Liver (tissue), 9 donors: ENCODE data around the gene SFXN5. TPM values are rescaled to one million over a fixed set of nuclear protein-coding genes. Genes with fewer than 3 reads are reported as not detected.

Source experiments
- DNase-seq: peaks from one replicate; pipeline ENCODE4 v3.0.0-alpha.2; 2017; ENCODE audit warnings: low spot score
- H3K27ac ChIP-seq, 2 donors: one replicate each; pipeline ENCODE4 v1.7.0; 2013; ENCODE audit warnings: inconsistent platforms in 2 of 2, low read length in 2 of 2, control low read depth in 1 of 2, low read depth in 1 of 2, mild to moderate bottlenecking in 1 of 2
- H3K27me3 ChIP-seq, 4 donors: one replicate each; pipeline versions ENCODE4 v1.6.1 to v1.7.0; 2013; ENCODE audit warnings: low read length in 3 of 4, inconsistent platforms in 1 of 4, mild to moderate bottlenecking in 1 of 4, moderate library complexity in 1 of 4; ENCODE audit not compliant: control insufficient read depth in 4 of 4, insufficient read depth in 4 of 4
- H3K36me3 ChIP-seq, 4 donors: one replicate each; pipeline versions ENCODE4 v1.6.1 to v1.7.0; 2013; ENCODE audit warnings: low read length in 3 of 4, mild to moderate bottlenecking in 3 of 4, low read depth in 1 of 4, moderate library complexity in 1 of 4; ENCODE audit not compliant: control insufficient read depth in 4 of 4, insufficient read depth in 3 of 4
- H3K4me1 ChIP-seq, 4 donors: one replicate each; pipeline versions ENCODE4 v1.6.1 to v1.7.0; 2013; ENCODE audit warnings: low read length in 3 of 4, mild to moderate bottlenecking in 3 of 4, moderate library complexity in 1 of 4; ENCODE audit not compliant: control insufficient read depth in 4 of 4, insufficient read depth in 4 of 4
- H3K4me3 ChIP-seq, 3 donors: one replicate each; pipeline versions ENCODE4 v1.6.1 to v1.7.0; 2013; ENCODE audit warnings: low read length in 3 of 3, control low read depth in 1 of 3, low read depth in 1 of 3, mild to moderate bottlenecking in 1 of 3
- H3K9ac ChIP-seq, 2 donors: one replicate each; pipeline ENCODE4 v1.7.0; 2013; ENCODE audit warnings: low read length in 2 of 2, mild to moderate bottlenecking in 2 of 2, moderate library complexity in 2 of 2, control low read depth in 1 of 2, low read depth in 1 of 2
- H3K9me3 ChIP-seq, 4 donors: one replicate each; pipeline versions ENCODE4 v1.6.1 to v1.7.0; 2013; ENCODE audit warnings: low read length in 3 of 4; ENCODE audit not compliant: control insufficient read depth in 4 of 4
- ATF3 ChIP-seq: IDR thresholded peaks from 2 replicates; pipeline ENCODE4 v1.6.1; 2016; ENCODE audit warnings: antibody characterized with exemption
- CTCF ChIP-seq: fragments of 150-350 bp; IDR thresholded peaks from 2 replicates; pipeline ENCODE4 v1.5.1; 2017; ENCODE audit warnings: improper control_type of control experiment, low read depth, low read length; ENCODE audit not compliant: missing input control
- EGR1 ChIP-seq, 2 donors: IDR thresholded peaks; 2 replicates each; pipeline ENCODE4 v1.6.1; 2016 to 2018; ENCODE audit warnings: antibody characterized with exemption in 2 of 2, low read depth in 2 of 2
- FOXA1 ChIP-seq: IDR thresholded peaks from 2 replicates; pipeline ENCODE4 v1.6.1; 2016; ENCODE audit warnings: antibody characterized with exemption
- FOXA2 ChIP-seq: IDR thresholded peaks from 2 replicates; pipeline ENCODE4 v1.6.1; 2016; ENCODE audit warnings: antibody characterized with exemption
- GABPA ChIP-seq, 2 donors: IDR thresholded peaks in 1 of 2; conservative IDR thresholded peaks in 1 of 2; 2 replicates each; pipeline ENCODE4 v1.6.1; 2016; ENCODE audit warnings: antibody characterized with exemption in 2 of 2, mild to moderate bottlenecking in 1 of 2, moderate library complexity in 1 of 2
- HNF4A ChIP-seq, 2 donors: conservative IDR thresholded peaks; 2 replicates each; pipeline ENCODE4 v1.6.1; 2016; ENCODE audit warnings: antibody characterized with exemption in 2 of 2, mild to moderate bottlenecking in 2 of 2
- HNF4G ChIP-seq: IDR thresholded peaks from 2 replicates; pipeline ENCODE4 v1.6.1; 2016; ENCODE audit warnings: antibody characterized with exemption
- JUND ChIP-seq, 2 donors: IDR thresholded peaks; 2 replicates each; pipeline ENCODE4 v1.6.1; 2016; ENCODE audit warnings: antibody characterized with exemption in 2 of 2
- MAX ChIP-seq: IDR thresholded peaks from 2 replicates; pipeline ENCODE4 v1.6.1; 2016; ENCODE audit warnings: antibody characterized with exemption
- NR2F2 ChIP-seq: IDR thresholded peaks from 2 replicates; pipeline ENCODE4 v1.6.1; 2016; ENCODE audit warnings: antibody characterized with exemption
- RAD21 ChIP-seq, 2 donors: IDR thresholded peaks; 2 replicates each; pipeline ENCODE4 v1.6.1; 2016; ENCODE audit warnings: antibody characterized with exemption in 2 of 2, mild to moderate bottlenecking in 2 of 2
- REST ChIP-seq: IDR thresholded peaks from 2 replicates; pipeline ENCODE4 v1.6.1; 2016; ENCODE audit warnings: antibody characterized with exemption, mild to moderate bottlenecking
- RXRA ChIP-seq, 2 donors: IDR thresholded peaks; 2 replicates each; pipeline ENCODE4 v1.6.1; 2017 to 2018; ENCODE audit warnings: antibody characterized with exemption in 2 of 2, mild to moderate bottlenecking in 1 of 2
- SP1 ChIP-seq: IDR thresholded peaks from 2 replicates; pipeline ENCODE4 v1.6.1; 2018; ENCODE audit warnings: antibody characterized with exemption, mild to moderate bottlenecking
- TAF1 ChIP-seq: conservative IDR thresholded peaks from 2 replicates; pipeline ENCODE4 v1.6.1; 2016; ENCODE audit warnings: antibody characterized with exemption, mild to moderate bottlenecking
- YY1 ChIP-seq: IDR thresholded peaks from 2 replicates; pipeline ENCODE4 v1.6.1; 2016; ENCODE audit warnings: antibody characterized with exemption, mild to moderate bottlenecking
- ZBTB33 ChIP-seq: IDR thresholded peaks from 2 replicates; pipeline ENCODE4 v1.6.1; 2016; ENCODE audit warnings: antibody characterized with exemption
- WGBS: extraction: QIAGEN DNeasy Blood & Tissue Kit; methylation state at CpG from one replicate; pipeline ENCODE4 v1.1.7; 2013; 5-methylcytosine and 5-hydroxymethylcytosine counted together
- polyA plus RNA-seq, 2 donors: library from polyadenylated mRNA; stranded (reverse) in 1 of 2; unstranded in 1 of 2; fragments of 200-250 nt in 1 of 2; fragments of >200 nt in 1 of 2; fragmentation: Nextera tagmentation in 1 of 2; extraction: Ambion mirVana in 1 of 2; gene quantifications; one replicate each; pipeline versions ENCODE4 v1.2.1 to v1.2.3, GENCODE V29; 2013 to 2015
- total RNA-seq, 2 donors: library from RNA; depleted of rRNA; stranded (reverse); fragments of >200 nt; gene quantifications; one replicate each; pipeline ENCODE4 v1.2.3, GENCODE V29; 2014
- donor health status: healthy.
- donor health status: healthy.
- donor health status: healthy.
- donor health status: healthy.
- donor health status: healthy.

The SFXN5 gene
- total and polyA plus RNA-seq, 4 donors: 23.3 to 58.2 (median 29.5) TPM

- TF ChIP-seq RAD21 (IDR thresholded peaks at IDR 0.05) (peak; percentile 72 to 81), HNF4A (conservative IDR thresholded peaks at IDR 0.05) (peak in 1 of 2 donors; percentile 53), JUND (IDR thresholded peaks at IDR 0.05) (no peak), RXRA (IDR thresholded peaks at IDR 0.05) (peak; percentile 45 to 81)
These were observed 78.2 kb downstream of the SFXN5 start (continued) for GRCh38 chr2:72993147-72993932.

- no peaks in the 10 kb centered on the region for H3K9me3 ChIP-seq
- DNase-seq: no peak
- H3K4me3 ChIP-seq: no peak overlapping the region
- no peaks in the 10 kb centered on the region for H3K27me3 ChIP-seq
- H3K27ac ChIP-seq: peak overlapping the region; percentile 54 to 62
- H3K9ac ChIP-seq: no peak overlapping the region
- H3K4me1 ChIP-seq: peaks cover 8 to 79% (median 49%) of the 10 kb centered on the region in 4 donors
- WGBS: 84% methylated on average over 8 of the region's 8 CpGs
- peaks cover 0 to 7% (median 4%) of the 10 kb centered on the region in 4 donors for H3K36me3 ChIP-seq
- TF ChIP-seq TAF1 (no peak), RXRA (IDR thresholded peaks at IDR 0.05) (no peak), FOXA1 (no peak), SP1 (no peak), GABPA (IDR thresholded peaks at IDR 0.05 in 1 of 2, conservative IDR thresholded peaks at IDR 0.05 in 1 of 2) (no peak), ATF3 (no peak), RAD21 (IDR thresholded peaks at IDR 0.05) (no peak), CTCF (no peak), NR2F2 (no peak), EGR1 (IDR thresholded peaks at IDR 0.05; ENCODE audit: low read depth in 2 of 2) (no peak), ZBTB33 (no peak), YY1 (no peak), HNF4G (no peak), MAX (no peak), REST (no peak), FOXA2 (no peak), HNF4A (conservative IDR thresholded peaks at IDR 0.05) (no peak), JUND (IDR thresholded peaks at IDR 0.05) (no peak)
These were observed 78.8 kb downstream of the SFXN5 start for GRCh38 chr2:72992734-72993102.
